HT-29 (cell line): ENCODE results near the gene RBL1. TPM values are rescaled to one million over a fixed set of nuclear protein-coding genes. Genes with fewer than 3 reads are reported as not detected.
"Not testable (repeated sequence)": the region's sequence is repeated elsewhere in the genome, so short reads cannot be mapped to it uniquely, and the experiment has no call there.

Experiments used
- DNase-seq: peaks from one replicate; pipeline ENCODE4 v3.0.0-alpha.2; 2015; ENCODE audit warnings: low spot score
- total RNA-seq: library from RNA; depleted of rRNA; stranded (reverse); fragments of >200 nt; shearing (Covaris generic); gene quantifications from 2 replicates; pipeline ENCODE4 v1.2.3, GENCODE V29; 2014; rRNA removed

RBL1 gene
- total RNA-seq, result 32.9 and 42.2 TPM in 2 replicates

DNA sequence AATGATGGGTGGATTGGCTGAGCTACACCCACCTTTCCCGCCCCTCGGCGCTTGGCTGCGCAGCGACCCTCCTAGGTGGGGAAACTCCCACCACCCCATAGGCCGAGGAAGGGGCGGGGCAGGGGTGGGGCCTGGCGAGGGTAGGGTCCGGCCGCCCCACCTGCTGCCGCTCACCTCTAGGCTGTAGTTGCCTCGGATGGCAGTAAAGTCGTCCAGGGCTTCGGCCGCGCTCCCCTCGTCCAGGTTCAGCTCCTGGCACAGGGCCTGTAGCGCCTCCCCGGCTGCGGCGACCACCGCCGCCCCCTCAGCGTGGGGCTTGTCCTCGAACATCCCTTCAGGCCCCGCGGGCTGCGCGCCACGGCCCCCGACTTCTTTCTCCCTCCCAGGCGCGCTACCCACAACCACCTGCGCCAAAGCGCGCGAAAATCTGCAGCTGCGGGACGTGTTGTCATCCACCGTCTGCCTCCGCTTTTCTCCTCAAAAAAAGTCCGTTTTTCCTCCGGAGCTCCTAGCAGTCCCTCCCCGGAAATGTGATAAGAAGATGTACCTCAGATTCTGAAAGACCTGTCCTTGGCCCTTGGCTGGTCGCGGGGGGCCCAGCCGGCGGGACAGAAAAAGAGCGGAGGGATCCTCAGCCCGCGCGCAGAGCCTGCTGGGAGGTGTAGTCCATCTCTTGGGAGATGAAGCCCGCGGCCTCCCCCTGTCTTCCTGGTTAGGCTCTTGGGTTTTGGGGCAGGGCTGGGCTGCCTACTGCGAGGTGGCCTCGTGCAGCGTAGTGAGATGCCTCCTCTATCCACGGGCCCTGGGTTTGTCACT lies at the start of gene RBL1:
Gene RBL1 (minus strand): TSS at position 399 of the 816 bp plus-strand sequence. CDS start 69 bp downstream, at position 330.
- peak; percentile 94 for DNase-seq

DNA sequence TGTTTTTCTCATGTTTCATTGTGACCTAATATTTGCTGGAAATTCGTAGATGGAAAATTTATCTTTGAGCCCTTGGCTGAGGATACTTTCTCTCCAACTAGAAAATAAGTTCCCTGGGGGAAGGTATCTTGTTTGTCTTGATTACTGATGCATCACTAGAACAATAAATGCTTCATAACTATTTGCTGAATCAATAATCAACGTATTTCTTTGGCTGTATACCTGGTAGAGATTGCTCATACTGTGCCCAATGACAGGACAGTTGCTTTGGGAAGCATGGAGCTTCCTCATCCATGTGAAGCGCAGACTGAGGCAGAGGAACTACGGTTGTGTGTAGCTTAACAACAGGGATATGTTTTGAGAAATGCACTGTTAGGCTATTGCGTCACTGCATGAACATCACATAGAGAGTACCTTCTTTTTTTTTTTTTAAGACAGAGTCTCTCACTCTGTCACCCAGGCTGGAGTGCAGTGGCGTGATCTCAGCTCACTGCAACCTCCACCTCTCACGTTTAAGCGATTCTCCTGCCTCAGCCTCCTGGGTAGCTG lies 49.1 kb upstream of the RBL1 start:
- DNase-seq, result no peak

- DNase-seq, result no peak
These were observed 46.9 kb upstream of the RBL1 start for GRCh38 chr20:37142708-37143107.

DNA sequence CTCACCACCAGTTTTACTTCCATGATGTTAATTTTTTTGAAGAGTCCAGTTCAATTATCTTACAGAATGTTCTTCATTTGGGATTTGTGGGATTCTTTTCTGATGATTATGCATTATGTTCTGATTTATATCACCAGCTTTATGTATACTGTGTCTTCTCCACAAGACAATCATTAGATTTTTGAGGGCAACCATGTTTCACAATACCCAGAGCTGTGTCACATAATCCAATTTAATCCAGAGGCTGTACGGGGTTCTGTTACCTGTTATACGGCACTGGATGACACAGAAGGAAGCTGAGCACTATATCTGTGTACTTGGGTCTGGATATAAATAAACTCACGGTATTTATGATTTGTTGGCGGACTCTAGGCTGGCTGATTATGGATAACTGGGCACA lies 41.8 kb upstream of the RBL1 start:
- no peak for DNase-seq

DNA sequence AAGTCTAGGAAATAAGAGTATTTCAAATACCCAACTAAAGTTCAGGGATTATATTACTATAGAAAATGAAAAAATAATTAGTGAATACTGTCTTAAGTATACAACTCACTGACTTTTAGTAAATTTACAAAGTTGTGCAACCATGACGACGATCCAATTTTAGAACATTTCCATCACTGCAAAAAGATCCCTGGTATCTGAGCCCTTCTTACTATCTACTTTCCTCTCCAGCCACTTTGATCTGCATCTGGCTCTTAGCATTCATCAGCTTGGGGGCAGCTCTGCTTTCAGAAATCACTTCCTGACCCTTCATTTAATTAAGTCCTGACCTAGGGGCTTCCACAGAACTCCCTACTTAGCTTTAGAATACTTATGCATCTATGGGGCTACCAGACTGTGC lies 38.2 kb upstream of the RBL1 start:
- DNase-seq, result no peak

DNA sequence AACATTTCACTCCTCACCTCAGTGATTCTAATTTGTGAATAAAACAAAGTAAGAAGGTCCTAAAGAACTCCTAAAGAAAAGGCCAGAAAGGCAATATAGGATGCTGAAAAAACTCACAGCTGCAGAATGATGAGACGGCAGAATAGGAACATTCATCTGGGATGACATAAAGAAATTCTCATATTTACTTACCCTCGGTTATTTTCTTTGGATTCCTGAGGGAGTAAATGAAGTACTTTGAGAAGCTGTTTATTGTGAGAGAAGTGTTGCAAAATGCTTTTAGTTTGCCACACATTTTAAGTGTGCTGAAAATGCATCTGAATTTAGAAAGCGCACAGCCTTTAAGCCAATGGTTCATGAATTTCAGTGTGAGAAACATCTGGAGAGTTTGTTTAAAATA lies 35.7 kb upstream of the RBL1 start:
- DNase-seq, result no peak

DNA sequence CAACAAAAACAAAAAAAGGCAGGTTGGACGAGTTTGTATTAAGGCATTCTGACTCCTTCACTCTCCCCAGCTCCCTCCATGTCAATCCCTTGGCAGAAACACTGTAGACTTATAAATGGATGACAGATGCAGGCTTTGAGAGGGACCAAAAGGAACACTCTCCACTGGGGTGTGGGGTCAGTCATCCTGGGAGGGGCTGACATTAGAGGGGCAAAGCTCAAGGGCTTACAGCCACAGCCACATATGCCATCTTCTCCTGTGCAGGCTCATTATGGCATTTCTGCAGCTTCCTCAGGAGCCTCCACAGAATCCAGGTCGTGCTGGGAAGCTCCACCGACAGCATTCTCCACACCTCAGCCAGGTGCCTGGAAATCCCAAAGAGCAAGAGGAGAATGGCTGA lies 33.0 kb upstream of the RBL1 start:
- DNase-seq, result no peak

DNA sequence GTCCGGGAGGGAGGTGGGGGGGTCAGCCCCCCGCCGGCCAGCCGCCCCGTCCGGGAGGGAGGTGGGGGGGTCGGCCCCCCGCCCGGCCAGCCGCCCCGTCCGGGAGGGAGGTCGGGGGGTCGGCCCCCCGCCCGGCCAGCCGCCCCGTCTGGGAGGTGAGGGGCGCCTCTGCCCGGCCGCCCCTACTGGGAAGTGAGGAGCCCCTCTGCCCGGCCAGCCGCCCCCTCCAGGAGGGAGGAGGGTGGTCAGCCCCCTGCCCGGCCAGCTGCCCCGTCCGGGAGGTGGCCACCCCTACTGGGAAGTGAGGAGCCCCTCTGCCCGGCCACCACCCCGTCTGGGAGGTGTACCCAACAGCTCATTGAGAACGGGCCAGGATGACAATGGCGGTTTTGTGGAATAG lies 30.5 kb upstream of the RBL1 start:
- DNase-seq, result not testable (repeated sequence)

DNA sequence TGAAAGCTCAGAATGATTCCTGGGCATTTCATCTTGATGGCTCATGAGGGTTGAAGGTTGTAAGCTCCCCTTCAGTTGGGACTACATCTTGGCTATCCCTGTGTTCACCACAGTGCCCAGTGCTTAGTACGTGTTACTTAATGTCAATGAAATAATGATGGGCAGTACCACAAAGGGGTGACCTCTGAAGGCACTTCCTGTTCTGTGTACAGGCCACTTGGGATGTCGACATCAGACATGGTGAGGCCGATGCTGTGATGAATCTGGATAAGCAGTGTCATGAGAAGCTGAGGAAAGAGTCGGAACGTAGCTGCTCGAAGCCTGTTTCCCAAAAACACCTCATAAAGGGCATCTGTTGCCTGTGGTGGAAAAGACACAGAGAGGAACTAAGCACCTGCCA lies 27.6 kb upstream of the RBL1 start:
- no peak for DNase-seq

GRCh38 chr20:37120497-37120896 lies 24.7 kb upstream of the RBL1 start:
- DNase-seq, result no peak

DNA sequence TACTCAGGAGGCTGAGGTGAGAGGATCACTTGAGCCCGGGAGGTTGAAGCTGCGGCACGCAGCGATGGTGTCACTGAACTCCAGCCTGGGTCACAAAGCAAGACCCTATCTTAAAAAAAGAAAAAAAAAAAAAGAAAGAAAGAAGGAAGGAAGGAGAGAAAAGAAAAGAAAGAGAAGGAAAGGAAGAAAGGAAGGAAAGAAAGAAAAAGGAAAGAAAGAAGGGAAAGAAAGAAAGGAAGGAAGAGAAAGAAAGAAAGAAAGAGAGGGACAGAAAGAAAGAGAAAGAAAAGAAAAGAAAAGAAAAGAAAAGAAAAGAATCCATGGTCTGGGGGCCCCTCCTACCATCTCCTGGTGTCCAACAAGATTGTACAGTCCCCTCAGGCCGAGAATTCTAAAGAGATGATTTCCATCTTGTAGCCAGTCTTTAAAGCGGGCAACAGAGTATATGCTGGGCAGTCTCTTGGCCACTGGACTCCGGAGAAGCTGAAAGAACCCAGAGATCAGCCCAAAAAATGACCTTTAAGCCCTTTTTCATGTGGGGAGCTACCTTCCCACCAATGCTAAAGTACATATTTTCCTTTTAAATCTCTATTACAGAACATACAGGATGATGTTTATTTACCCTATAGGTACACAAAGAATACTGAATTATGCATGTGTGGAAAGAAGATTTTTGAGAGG lies 23.7 kb upstream of the RBL1 start:
- DNase-seq, result no peak

DNA sequence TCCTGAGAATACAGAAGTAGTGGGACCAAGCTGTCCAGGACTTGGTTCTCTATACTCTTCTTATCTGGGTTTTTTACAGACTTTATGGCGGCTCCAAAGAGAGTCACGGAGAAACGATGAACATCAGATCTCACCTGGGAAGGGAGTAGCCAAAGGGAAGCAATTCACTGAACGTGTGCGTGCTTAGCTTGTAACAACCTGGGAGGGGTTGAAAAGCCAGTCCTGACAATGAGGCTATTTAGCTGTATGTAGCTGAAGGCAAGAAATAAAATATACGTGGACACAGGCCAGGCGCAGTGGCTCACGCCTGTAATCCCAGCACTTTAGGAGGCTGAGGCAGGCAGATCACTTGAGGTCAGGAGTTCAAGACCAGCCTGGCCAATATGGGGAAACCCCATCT lies 18.2 kb upstream of the RBL1 start:
- no peak for DNase-seq

- DNase-seq, result no peak
These were observed 16.2 kb upstream of the RBL1 start for GRCh38 chr20:37111926-37112455.

- DNase-seq, result no peak
These were observed 12.9 kb upstream of the RBL1 start for GRCh38 chr20:37108676-37109075.

DNA sequence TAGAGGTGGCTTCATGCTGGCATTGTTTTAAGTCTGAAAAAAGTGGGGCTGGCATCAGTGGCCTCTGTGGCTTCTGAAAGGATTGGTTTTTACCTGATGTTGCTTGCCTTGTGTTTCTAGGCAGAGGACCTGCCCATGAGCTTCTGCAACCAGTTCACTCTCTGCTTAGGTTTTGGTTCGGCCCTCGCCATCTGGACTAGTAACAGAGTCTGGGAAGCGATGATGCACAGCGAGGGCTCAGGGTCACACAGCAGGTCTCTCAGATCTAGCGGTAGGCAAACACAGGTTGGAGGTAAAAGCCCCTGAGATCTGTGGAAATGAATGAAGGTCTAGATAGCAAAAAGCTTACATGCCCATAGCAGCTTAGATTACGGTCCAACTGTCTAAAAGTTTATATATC lies 6.8 kb upstream of the RBL1 start:
- no peak for DNase-seq

DNA sequence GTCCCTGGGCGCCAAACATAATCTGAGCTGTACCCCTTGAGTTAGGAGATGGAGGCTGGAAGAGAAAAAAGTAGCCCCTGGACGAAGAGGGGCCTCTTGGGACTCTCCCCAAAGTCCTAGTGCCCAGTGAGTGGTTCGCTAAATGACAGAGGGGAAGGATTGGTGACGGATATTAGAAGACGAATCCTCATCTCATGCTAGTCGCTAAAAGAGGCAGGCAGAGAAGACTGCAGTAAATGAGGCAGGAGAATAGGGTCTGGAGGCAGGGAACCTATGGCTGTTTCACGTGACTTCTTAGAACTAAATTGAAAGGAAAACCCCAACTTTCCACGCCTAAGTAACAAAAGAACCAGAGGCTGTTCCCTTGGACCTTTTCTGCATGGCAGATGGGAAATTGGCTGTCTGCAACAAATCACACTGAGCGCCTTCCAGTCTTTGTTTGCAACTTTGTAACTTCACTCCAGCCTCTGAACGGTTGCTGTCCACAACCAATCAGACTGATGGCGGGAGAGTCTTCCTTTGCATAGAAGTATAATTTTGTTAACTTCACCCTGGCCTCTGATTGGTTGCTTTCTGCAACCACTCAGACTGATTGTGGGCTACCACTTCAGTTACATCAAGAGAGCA lies 731 bp upstream of the RBL1 start:
- DNase-seq, result no peak

- peak; percentile 71 for DNase-seq
These were observed 644 bp downstream of the RBL1 start for GRCh38 chr20:37095108-37095598.

DNA sequence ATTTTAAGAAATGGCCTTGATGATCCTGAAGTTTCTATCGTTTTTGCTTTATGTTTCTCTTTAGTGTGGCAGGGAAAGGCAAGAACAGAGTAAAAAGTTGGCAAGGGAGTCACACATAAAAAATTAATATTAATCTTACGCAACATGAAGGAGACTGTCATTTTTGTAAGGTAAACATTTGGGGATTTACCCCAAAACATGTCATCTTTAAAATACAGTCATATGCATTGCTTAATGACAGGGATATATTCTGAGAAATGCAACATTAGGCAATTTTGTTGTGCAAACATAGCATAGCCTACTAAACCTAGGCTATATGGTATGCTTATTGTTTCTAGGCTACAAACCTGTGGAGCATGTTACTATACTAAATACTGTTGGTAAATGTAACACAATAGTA lies 5.4 kb downstream of the RBL1 start:
- no peak for DNase-seq

GRCh38 chr20:37081717-37082289 lies 14.0 kb downstream of the RBL1 start:
- DNase-seq, result no peak

DNA sequence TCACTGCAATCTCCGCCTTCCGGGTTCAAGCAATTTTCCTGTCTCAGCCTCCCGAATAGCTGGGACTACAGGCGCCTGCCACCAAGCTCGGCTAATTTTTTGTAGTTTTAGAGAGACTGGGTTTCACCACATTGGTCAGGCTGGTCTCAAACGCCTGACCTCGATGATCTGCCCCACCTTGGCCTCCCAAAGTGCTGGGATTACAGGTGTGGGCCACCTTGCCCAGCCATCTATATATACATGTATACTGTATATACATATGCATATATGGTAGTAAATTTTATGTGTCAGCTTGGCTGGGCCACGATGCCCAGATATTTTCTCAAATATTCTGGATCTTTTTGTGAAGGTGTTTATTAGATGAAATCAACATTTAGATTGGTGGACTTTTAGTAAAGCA lies 18.8 kb downstream of the RBL1 start:
- no peak for DNase-seq

DNA sequence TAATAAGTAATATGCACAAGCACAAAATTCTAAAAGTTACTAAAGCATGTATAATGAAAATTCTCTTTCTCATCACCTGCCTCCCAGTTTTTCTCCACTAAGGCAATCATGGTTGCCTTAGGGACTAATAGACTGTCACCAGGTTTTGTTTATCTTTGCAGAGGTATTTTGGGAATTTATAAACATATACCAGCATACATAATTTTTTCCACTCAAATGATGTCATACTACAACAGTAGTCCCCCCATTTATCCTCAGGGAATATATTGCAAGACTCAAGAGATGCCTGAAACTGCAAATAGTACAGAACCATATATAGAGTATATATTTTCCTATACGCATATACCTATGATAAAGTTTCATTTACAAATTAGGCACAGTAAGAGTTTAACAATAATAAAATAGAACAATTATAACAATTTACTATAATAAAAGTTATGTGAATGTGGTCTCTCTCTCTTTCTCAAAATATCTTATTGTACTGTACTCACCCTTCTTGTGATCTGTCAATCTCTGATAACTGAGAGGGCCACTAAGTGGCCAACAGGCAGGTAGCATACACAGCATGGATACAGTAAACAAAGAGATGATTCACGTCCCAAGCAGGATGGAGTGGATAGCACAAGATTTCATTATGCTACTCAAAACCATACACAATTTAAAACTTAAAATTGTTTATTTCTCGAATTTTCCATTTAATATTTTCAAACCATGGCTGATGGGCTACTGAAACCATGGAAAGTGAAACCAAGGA lies 19.7 kb downstream of the RBL1 start:
- no peak for DNase-seq
